H9 (cell line): ENCODE measurements around the gene ZNF385D. TPM values are rescaled to one million over a fixed set of nuclear protein-coding genes. Genes with fewer than 3 reads are reported as not detected.

ENCODE experiments used
- DNase-seq: peaks from one replicate; pipeline ENCODE4 v3.0.0-alpha.2; 2017
- H2AFZ ChIP-seq: one replicate; pipeline ENCODE4 v1.6.1; 2013; ENCODE audit warnings: mild to moderate bottlenecking, low read length, control low read depth, moderate library complexity
- H2AK5ac ChIP-seq: 2 replicates; pipeline ENCODE4 v1.6.1; 2013; ENCODE audit warnings: low read length, control low read depth, mixed read lengths; ENCODE audit not compliant: insufficient read length
- H2BK120ac ChIP-seq: one replicate; pipeline ENCODE4 v1.6.1; 2013; ENCODE audit warnings: low read depth, mild to moderate bottlenecking, low read length, control low read depth, inconsistent platforms; ENCODE audit not compliant: poor library complexity, severe bottlenecking
- H2BK12ac ChIP-seq: 2 replicates; pipeline ENCODE4 v1.6.1; 2013; ENCODE audit warnings: low read length, control low read depth, mixed read lengths, low read depth; ENCODE audit not compliant: insufficient read length
- H2BK15ac ChIP-seq: 2 replicates; pipeline ENCODE4 v1.6.1; 2013; ENCODE audit warnings: low read depth, low read length, control low read depth
- H2BK20ac ChIP-seq: one replicate; pipeline ENCODE4 v1.6.1; 2013; ENCODE audit warnings: low read depth, mild to moderate bottlenecking, low read length, control low read depth, inconsistent platforms; ENCODE audit not compliant: poor library complexity, severe bottlenecking
- H2BK5ac ChIP-seq: 2 replicates; pipeline ENCODE4 v1.6.1; 2013; ENCODE audit warnings: low read length, control low read depth, mixed read lengths; ENCODE audit not compliant: insufficient read length
- H3K14ac ChIP-seq: 2 replicates; pipeline ENCODE4 v1.6.1; 2013; ENCODE audit warnings: low read length, control low read depth; ENCODE audit not compliant: insufficient read depth
- H3K18ac ChIP-seq: 2 replicates; pipeline ENCODE4 v1.6.1; 2013; ENCODE audit warnings: low read depth, mild to moderate bottlenecking, mixed read lengths, low read length, control low read depth; ENCODE audit not compliant: insufficient read length
- H3K23ac ChIP-seq: 2 replicates; pipeline ENCODE4 v1.6.1; 2013; ENCODE audit warnings: low read length, control low read depth, mixed read lengths, low read depth; ENCODE audit not compliant: insufficient read length
- H3K23me2 ChIP-seq: 2 replicates; pipeline ENCODE4 v1.6.1; 2013; ENCODE audit warnings: low read depth, mild to moderate bottlenecking, mixed read lengths, low read length, control low read depth; ENCODE audit not compliant: insufficient read length, poor library complexity, severe bottlenecking
- H3K27ac ChIP-seq: 2 replicates; pipeline ENCODE4 v1.5.1; 2013; ENCODE audit warnings: low read length, control low read depth, mixed read lengths, low read depth; ENCODE audit not compliant: insufficient read length
- H3K27me3 ChIP-seq: 2 replicates; pipeline ENCODE4 v1.6.1; 2013; ENCODE audit warnings: low read length, control low read depth, inconsistent platforms; ENCODE audit not compliant: insufficient read depth
- H3K4ac ChIP-seq: 2 replicates; pipeline ENCODE4 v1.6.1; 2013; ENCODE audit warnings: low read depth, mild to moderate bottlenecking, control low read depth, inconsistent platforms, low read length, moderate library complexity
- H3K4me1 ChIP-seq: 2 replicates; pipeline ENCODE4 v1.6.1; 2013; ENCODE audit warnings: low read length, control low read depth, inconsistent platforms; ENCODE audit not compliant: insufficient read depth
- H3K4me2 ChIP-seq: 2 replicates; pipeline ENCODE4 v1.6.1; 2013; ENCODE audit warnings: low read length, control low read depth, mixed read lengths; ENCODE audit not compliant: insufficient read length, insufficient read depth
- H3K56ac ChIP-seq: 2 replicates; pipeline ENCODE4 v1.6.1; 2013; ENCODE audit warnings: low read depth, mild to moderate bottlenecking, mixed read lengths, low read length, control low read depth; ENCODE audit not compliant: insufficient read length
- H3K79me1 ChIP-seq: 2 replicates; pipeline ENCODE4 v1.6.1; 2013; ENCODE audit warnings: low read depth, mild to moderate bottlenecking, moderate library complexity, low read length, control low read depth, inconsistent platforms; ENCODE audit not compliant: insufficient read depth, poor library complexity, severe bottlenecking
- H3K79me2 ChIP-seq: 2 replicates; pipeline ENCODE4 v1.6.1; 2013; ENCODE audit warnings: low read length, control low read depth, inconsistent platforms; ENCODE audit not compliant: insufficient read depth
- H3K9ac ChIP-seq: 2 replicates; pipeline ENCODE4 v1.6.1; 2013; ENCODE audit warnings: low read length, control low read depth, mixed read lengths; ENCODE audit not compliant: insufficient read length; ENCODE audit errors: extremely low read depth
- H3K9me3 ChIP-seq: one replicate; pipeline ENCODE4 v1.6.1; 2013; ENCODE audit warnings: low read depth, low read length, inconsistent platforms; ENCODE audit not compliant: control insufficient read depth
- H3T11ph ChIP-seq: one replicate; pipeline ENCODE4 v1.6.1; 2013; ENCODE audit warnings: mild to moderate bottlenecking, low read length, control low read depth, inconsistent platforms
- H4K20me1 ChIP-seq: one replicate; pipeline ENCODE4 v1.6.1; 2013; ENCODE audit not compliant: control insufficient read depth, insufficient read length, insufficient read depth
- H4K5ac ChIP-seq: 2 replicates; pipeline ENCODE4 v1.6.1; 2013; ENCODE audit warnings: low read depth, mild to moderate bottlenecking, mixed read lengths, low read length, control low read depth; ENCODE audit not compliant: insufficient read length
- H4K8ac ChIP-seq: replicated peaks from 2 replicates; pipeline ENCODE4 v1.6.1; 2013; ENCODE audit warnings: low read length, control low read depth, mixed read lengths, low read depth; ENCODE audit not compliant: insufficient read length
- H4K91ac ChIP-seq: 2 replicates; pipeline ENCODE4 v1.6.1; 2013; ENCODE audit warnings: low read depth, mild to moderate bottlenecking, moderate library complexity, mixed read lengths, low read length, control low read depth; ENCODE audit not compliant: insufficient read length
- H3K27ac Mint-ChIP-seq, 3 experiments: 2 replicates in 2 of 3; 3 replicates in 1 of 3; pipeline ENCODE4 v1.8.0; 2020 to 2021; ENCODE audit warnings: mixed read lengths in 3 of 3, mild to moderate bottlenecking in 1 of 3, moderate library complexity in 1 of 3
- H3K27me3 Mint-ChIP-seq: 2 replicates; pipeline ENCODE4 v1.8.0; 2021; ENCODE audit warnings: low read depth, mild to moderate bottlenecking, moderate library complexity, mixed read lengths
- H3K36me3 Mint-ChIP-seq, 3 experiments: 2 replicates in 2 of 3; 3 replicates in 1 of 3; pipeline ENCODE4 v1.8.0; 2020 to 2021; ENCODE audit warnings: low read depth in 3 of 3, mixed read lengths in 3 of 3; ENCODE audit not compliant: insufficient read depth in 1 of 3
- H3K4me1 Mint-ChIP-seq, 2 experiments: 2 replicates each; pipeline ENCODE4 v1.8.0; 2020; ENCODE audit warnings: mixed read lengths in 2 of 2
- H3K4me3 Mint-ChIP-seq, 2 experiments: 2 replicates in 1 of 2; 3 replicates in 1 of 2; pipeline ENCODE4 v1.8.0; 2020 to 2021; ENCODE audit warnings: mild to moderate bottlenecking in 2 of 2, mixed read lengths in 2 of 2, moderate library complexity in 1 of 2
- H3K9me3 Mint-ChIP-seq, 2 experiments: 2 replicates in 1 of 2; 3 replicates in 1 of 2; pipeline ENCODE4 v1.8.0; 2020; ENCODE audit warnings: mild to moderate bottlenecking in 2 of 2, mixed read lengths in 2 of 2, moderate library complexity in 1 of 2
- CTCF ChIP-seq: fragments of 200-600 bp; sonication (generic); conservative IDR thresholded peaks from 3 replicates; pipeline ENCODE4 v1.8.0; 2021; ENCODE audit warnings: antibody characterized with exemption, mild to moderate bottlenecking
- WGBS: extraction: QIAGEN DNeasy Blood & Tissue Kit; methylation state at CpG from one replicate; pipeline ENCODE4 v1.1.7; 2013; ENCODE audit warnings: missing lambda C conversion rate, low lambda C conversion rate, mixed read lengths; ENCODE audit not compliant: insufficient read length; ENCODE audit errors: extremely low coverage; 5-methylcytosine and 5-hydroxymethylcytosine counted together
- total RNA-seq: library from RNA; stranded (reverse); gene quantifications from 2 replicates; pipeline ENCODE4 v1.2.1, GENCODE V29; 2021

Gene ZNF385D
- total RNA-seq, 1 experiment from 2014 or later, result 1.5 TPM

GRCh38 chr3:21481991-21482390 lies 269.0 kb downstream of the ZNF385D start:
- no peak overlapping the region for H3K9ac ChIP-seq
- no peak overlapping the region for H2BK5ac ChIP-seq
- no peaks in the 10 kb centered on the region for H3K79me1 ChIP-seq
- no peak overlapping the region for H3K27ac ChIP-seq
- H4K20me1 ChIP-seq, result no peaks in the 10 kb centered on the region
- H4K5ac ChIP-seq, result no peak overlapping the region
- Mint-ChIP-seq H3K36me3 (no peaks in the 10 kb centered on the region), H3K4me3 (no peak overlapping the region), H3K4me1 (no peaks in the 10 kb centered on the region), H3K27me3 (no peaks in the 10 kb centered on the region), H3K27ac (no peak overlapping the region), H3K9me3 (no peaks in the 10 kb centered on the region; a peak in 1 of 5 replicates)
- H3K4ac ChIP-seq, result no peak overlapping the region
- no CpG with 5 or more reads among the region's 1 CpG for WGBS
- H3K23me2 ChIP-seq, result no peaks in the 10 kb centered on the region
- no peak overlapping the region for H2AK5ac ChIP-seq
- H3K4me2 ChIP-seq, result no peak overlapping the region
- H3K79me2 ChIP-seq, result no peaks in the 10 kb centered on the region
- no peak overlapping the region for H2BK120ac ChIP-seq
- no peak for DNase-seq
- H3K14ac ChIP-seq, result no peak overlapping the region
- no peak overlapping the region for H3T11ph ChIP-seq
- no peak overlapping the region for H2AFZ ChIP-seq
- no peak overlapping the region for H2BK12ac ChIP-seq
- H3K27me3 ChIP-seq, result no peaks in the 10 kb centered on the region
- no peak overlapping the region for H4K91ac ChIP-seq
- no peak overlapping the region for H3K56ac ChIP-seq
- H3K23ac ChIP-seq, result no peak overlapping the region
- H4K8ac ChIP-seq, result no peak overlapping the region
- H3K9me3 ChIP-seq, result no peaks in the 10 kb centered on the region
- no peak overlapping the region for H2BK15ac ChIP-seq
- H3K18ac ChIP-seq, result no peak overlapping the region
- H3K4me1 ChIP-seq, result no peaks in the 10 kb centered on the region
- H2BK20ac ChIP-seq, result no peak overlapping the region
- no peak for TF ChIP-seq CTCF
